Measurements from ENCODE around the gene CDK7. TPM values are rescaled to one million over a fixed set of nuclear protein-coding genes. Genes with fewer than 3 reads are reported as not detected.

Gene CDK7
- total RNA-seq, 1 experiment from 2014 or later = 47.1 TPM

DNA sequence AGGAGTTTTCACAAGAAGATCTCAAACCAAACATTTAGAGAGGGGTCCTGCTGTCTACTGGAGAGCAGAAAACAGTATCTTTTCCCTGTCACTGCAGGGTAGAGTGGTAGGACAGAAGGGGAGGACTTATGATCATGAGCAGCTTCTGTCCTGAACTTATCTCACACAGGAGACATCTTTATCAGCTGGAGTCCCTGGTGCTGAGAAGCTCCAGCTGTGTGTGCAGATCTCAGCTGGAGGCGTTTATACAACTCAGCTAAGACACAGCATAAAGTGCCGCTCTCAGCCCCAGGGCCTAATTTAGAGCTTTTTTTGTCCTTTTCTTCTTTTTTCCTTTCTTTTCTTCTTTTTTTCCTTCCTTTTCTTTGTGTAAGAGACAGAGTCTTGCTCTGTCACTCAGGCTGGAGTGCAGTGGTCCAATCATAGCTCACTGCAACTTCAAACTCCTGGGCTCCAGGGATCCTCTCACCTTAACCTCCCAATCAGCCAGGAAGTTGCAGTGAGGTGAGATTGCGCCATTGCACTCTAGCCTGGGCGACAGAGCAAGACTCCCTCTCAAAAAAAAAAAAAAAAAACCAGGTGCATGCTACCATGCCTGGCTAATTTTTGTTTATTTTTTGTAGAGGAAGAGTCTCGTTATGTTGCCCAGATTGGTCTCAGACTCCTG lies 66.0 kb downstream of the CDK7 start:
- H3K36me3 ChIP-seq (ENCODE audit: insufficient read depth, low read length) = 0 out of 2 replicates have a peak, but pooled peaks cover under 1% of the 10 kb centered on the region
- no peaks in the 10 kb centered on the region for H3K27me3 ChIP-seq (ENCODE audit: low read length)
- no peak overlapping the region for H3K4me2 ChIP-seq (ENCODE audit: low read depth, low read length, poor library complexity, severe bottlenecking)
- DNase-seq = no peak
- H4K20me1 ChIP-seq (ENCODE audit: insufficient read depth, low read depth, low read length) = no peaks in the 10 kb centered on the region
- no peak overlapping the region for H3K9ac ChIP-seq (ENCODE audit: low read length)
- H2AFZ ChIP-seq (ENCODE audit: low read length) = no peak overlapping the region
- no peaks in the 10 kb centered on the region for H3K4me1 ChIP-seq (ENCODE audit: low read length)
- H3K9me3 ChIP-seq (ENCODE audit: low read length) = no peaks in the 10 kb centered on the region
- no peak overlapping the region for H3K4me3 ChIP-seq (ENCODE audit: low read length)
- no peaks in the 10 kb centered on the region for H3K9me2 ChIP-seq (replicated peaks; ENCODE audit: insufficient read depth, low read length)
- H3K79me2 ChIP-seq (ENCODE audit: low read length) = no peaks in the 10 kb centered on the region
- H3K27ac ChIP-seq (ENCODE audit: low read length) = no peak overlapping the region

DNA sequence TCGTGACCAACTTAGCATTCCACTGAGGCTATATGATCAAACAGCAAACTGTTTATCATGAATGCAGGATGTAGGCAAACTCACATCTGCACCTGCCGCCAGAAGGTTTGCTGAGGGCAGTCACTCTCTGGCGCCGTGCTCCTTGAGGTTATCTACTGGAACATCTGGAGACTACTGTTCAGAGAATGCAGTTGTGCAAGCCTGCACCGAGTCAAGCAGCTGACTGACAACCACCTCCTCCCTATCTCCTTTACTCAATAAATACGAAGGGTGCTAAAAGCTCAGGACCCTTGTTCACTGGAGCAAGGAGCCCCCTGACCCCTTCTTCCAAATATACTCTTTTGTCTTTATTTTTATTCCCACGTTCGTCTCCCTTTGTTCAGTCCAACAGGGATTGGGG lies 70.8 kb downstream of the CDK7 start:
- no peaks in the 10 kb centered on the region for H3K9me2 ChIP-seq (replicated peaks; ENCODE audit: insufficient read depth, low read length)
- no peak overlapping the region for H3K4me3 ChIP-seq (ENCODE audit: low read length)
- H3K79me2 ChIP-seq (ENCODE audit: low read length) = no peaks in the 10 kb centered on the region
- no peak for DNase-seq
- H3K27me3 ChIP-seq (ENCODE audit: low read length) = no peaks in the 10 kb centered on the region
- no peak overlapping the region for H3K4me2 ChIP-seq (ENCODE audit: low read depth, low read length, poor library complexity, severe bottlenecking)
- H4K20me1 ChIP-seq (ENCODE audit: insufficient read depth, low read depth, low read length) = no peaks in the 10 kb centered on the region
- no peaks in the 10 kb centered on the region for H3K9me3 ChIP-seq (ENCODE audit: low read length)
- H3K36me3 ChIP-seq (ENCODE audit: insufficient read depth, low read length) = peaks cover 23% of the 10 kb centered on the region
- H2AFZ ChIP-seq (ENCODE audit: low read length) = no peak overlapping the region
- H3K4me1 ChIP-seq (ENCODE audit: low read length) = no peaks in the 10 kb centered on the region
- no peak overlapping the region for H3K9ac ChIP-seq (ENCODE audit: low read length)
- H3K27ac ChIP-seq (ENCODE audit: low read length) = no peak overlapping the region

DNA sequence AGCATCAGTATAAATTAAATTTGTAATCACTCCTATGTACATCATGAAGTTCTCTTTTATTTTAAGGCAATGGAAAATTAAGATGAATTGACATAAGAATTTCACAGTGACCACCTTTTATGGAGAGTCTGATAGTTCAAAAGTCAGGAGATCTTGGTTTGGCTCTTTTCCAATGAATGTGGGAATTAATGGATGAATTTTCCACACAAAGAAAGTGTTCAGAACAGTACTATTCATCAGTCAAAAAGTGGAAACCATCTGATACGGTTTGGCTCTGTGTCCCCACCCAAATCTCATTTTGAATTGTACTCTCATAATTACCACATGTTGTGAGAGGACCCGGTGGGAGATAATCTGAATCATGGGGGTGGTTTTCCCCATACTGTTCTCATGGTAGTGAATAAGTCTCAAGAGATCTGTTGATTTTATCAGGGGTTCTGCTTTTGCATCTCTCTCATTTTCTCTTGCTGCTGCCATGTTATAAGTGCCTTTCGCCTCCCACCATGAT lies 73.4 kb downstream of the CDK7 start:
- Histone ChIP-seq H3K4me2 (ENCODE audit: low read depth, low read length, poor library complexity, severe bottlenecking) (no peak overlapping the region), H3K27me3 (ENCODE audit: low read length) (no peaks in the 10 kb centered on the region), H2AFZ (ENCODE audit: low read length) (no peak overlapping the region), H3K4me3 (ENCODE audit: low read length) (no peak overlapping the region), H3K9ac (ENCODE audit: low read length) (no peak overlapping the region), H4K20me1 (ENCODE audit: insufficient read depth, low read depth, low read length) (no peaks in the 10 kb centered on the region), H3K79me2 (ENCODE audit: low read length) (no peaks in the 10 kb centered on the region), H3K9me2 (replicated peaks; ENCODE audit: insufficient read depth, low read length) (no peaks in the 10 kb centered on the region), H3K36me3 (ENCODE audit: insufficient read depth, low read length) (peaks cover 28% of the 10 kb centered on the region), H3K4me1 (ENCODE audit: low read length) (no peaks in the 10 kb centered on the region; the same call in 1 of the 2 replicates), H3K27ac (ENCODE audit: low read length) (no peak overlapping the region), H3K9me3 (ENCODE audit: low read length) (no peaks in the 10 kb centered on the region)
- no peak for DNase-seq

DNA sequence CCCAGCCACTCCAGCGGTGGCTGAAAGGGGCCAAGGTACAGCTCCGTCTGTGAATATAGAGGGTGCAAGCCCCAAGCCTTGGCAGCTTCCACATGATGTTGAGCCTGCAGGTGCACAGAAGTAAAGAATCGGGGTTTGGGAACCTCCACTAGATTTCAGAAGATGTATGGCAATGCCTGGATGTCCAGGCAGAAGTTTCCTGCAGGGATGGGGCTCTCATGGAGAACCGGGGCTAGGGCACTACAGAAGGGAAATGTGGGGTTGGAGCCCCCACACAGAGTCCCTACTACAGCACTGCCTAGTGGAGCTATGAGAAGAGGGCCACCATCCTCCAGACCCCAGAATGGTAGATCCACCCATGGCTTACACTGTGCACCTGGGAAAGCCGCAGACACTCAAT lies 74.7 kb downstream of the CDK7 start:
- Histone ChIP-seq H4K20me1 (ENCODE audit: insufficient read depth, low read depth, low read length) (no peaks in the 10 kb centered on the region), H3K4me3 (ENCODE audit: low read length) (no peak overlapping the region), H3K9me3 (ENCODE audit: low read length) (no peaks in the 10 kb centered on the region), H2AFZ (ENCODE audit: low read length) (no peak overlapping the region), H3K79me2 (ENCODE audit: low read length) (no peaks in the 10 kb centered on the region), H3K27ac (ENCODE audit: low read length) (no peak overlapping the region), H3K9ac (ENCODE audit: low read length) (no peak overlapping the region), H3K36me3 (ENCODE audit: insufficient read depth, low read length) (peaks cover 28% of the 10 kb centered on the region), H3K27me3 (ENCODE audit: low read length) (no peaks in the 10 kb centered on the region), H3K4me2 (ENCODE audit: low read depth, low read length, poor library complexity, severe bottlenecking) (no peak overlapping the region), H3K4me1 (ENCODE audit: low read length) (no peaks in the 10 kb centered on the region; the same call in 1 of the 2 replicates), H3K9me2 (replicated peaks; ENCODE audit: insufficient read depth, low read length) (no peaks in the 10 kb centered on the region)
- DNase-seq = no peak

DNA sequence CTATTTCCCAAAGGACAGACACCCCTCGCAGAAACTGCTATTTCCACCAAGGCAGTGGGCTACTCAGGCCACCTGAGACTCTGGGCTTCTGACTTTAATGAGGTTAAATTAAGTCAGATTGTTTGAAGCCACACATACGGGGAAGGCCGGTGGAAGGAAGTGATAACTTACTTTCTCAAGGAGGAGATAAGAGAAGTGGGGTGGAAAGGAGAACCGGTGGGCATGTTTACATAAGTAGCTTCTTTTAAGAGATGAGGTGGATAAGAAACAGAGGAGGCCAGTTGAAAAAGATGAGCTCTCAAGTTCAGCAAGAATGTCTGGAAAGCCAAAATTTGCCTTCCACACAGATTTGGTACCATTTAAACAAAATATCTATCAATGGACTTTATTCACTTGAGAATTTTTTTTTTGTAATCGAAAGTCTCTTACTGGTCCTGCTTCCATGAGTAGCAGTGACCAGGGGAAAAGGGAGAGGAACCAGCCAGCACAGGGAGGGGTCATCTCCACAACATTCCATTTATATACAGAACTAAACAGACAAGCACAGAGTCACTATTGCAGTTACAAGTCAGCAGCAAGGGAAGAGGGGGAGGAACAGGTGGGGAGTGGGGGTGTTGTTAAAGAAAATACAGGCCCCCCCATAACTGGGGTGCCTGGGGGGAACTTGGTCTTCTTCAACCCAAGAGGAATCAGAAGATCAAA lies 77.9 kb downstream of the CDK7 start:
- no peaks in the 10 kb centered on the region for H3K9me2 ChIP-seq (replicated peaks; ENCODE audit: insufficient read depth, low read length)
- H3K36me3 ChIP-seq (ENCODE audit: insufficient read depth, low read length) = peaks cover 19% of the 10 kb centered on the region
- H3K4me3 ChIP-seq (ENCODE audit: low read length) = no peak overlapping the region
- no peaks in the 10 kb centered on the region for H3K9me3 ChIP-seq (ENCODE audit: low read length)
- no peak overlapping the region for H3K9ac ChIP-seq (ENCODE audit: low read length)
- DNase-seq = no peak
- H4K20me1 ChIP-seq (ENCODE audit: insufficient read depth, low read depth, low read length) = no peaks in the 10 kb centered on the region
- no peak overlapping the region for H3K4me2 ChIP-seq (ENCODE audit: low read depth, low read length, poor library complexity, severe bottlenecking)
- no peak overlapping the region for H3K27ac ChIP-seq (ENCODE audit: low read length)
- no peaks in the 10 kb centered on the region for H3K27me3 ChIP-seq (ENCODE audit: low read length)
- no peaks in the 10 kb centered on the region; the same call in 1 of the 2 replicates for H3K4me1 ChIP-seq (ENCODE audit: low read length)
- no peaks in the 10 kb centered on the region for H3K79me2 ChIP-seq (ENCODE audit: low read length)
- no peak overlapping the region for H2AFZ ChIP-seq (ENCODE audit: low read length)

DNA sequence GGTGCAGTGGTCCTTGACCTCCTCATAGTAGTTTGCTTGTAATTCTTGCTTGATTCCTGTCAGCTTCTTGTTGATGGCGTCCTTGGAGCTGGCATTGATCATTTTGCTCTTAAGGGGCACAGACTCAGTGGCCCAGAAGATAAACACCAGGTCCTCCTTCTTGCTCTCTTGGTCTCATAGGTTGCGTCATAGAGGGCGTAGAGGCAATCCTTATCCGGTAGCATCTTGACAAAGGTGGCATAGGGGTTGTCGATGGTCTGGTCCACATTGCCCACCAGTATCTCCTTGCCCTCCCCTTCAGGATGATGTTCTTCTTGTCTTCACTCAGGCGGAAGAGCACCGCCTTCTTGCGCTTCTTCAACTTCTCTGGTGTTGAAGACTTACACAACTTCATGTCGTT lies 78.7 kb downstream of the CDK7 start:
- H4K20me1 ChIP-seq (ENCODE audit: insufficient read depth, low read depth, low read length) = no peaks in the 10 kb centered on the region
- peaks cover 17% of the 10 kb centered on the region for H3K36me3 ChIP-seq (ENCODE audit: insufficient read depth, low read length)
- H2AFZ ChIP-seq (ENCODE audit: low read length) = no peak overlapping the region
- no peak overlapping the region for H3K27ac ChIP-seq (ENCODE audit: low read length)
- no peak overlapping the region for H3K4me2 ChIP-seq (ENCODE audit: low read depth, low read length, poor library complexity, severe bottlenecking)
- DNase-seq = no peak
- no peaks in the 10 kb centered on the region for H3K9me2 ChIP-seq (replicated peaks; ENCODE audit: insufficient read depth, low read length)
- H3K4me1 ChIP-seq (ENCODE audit: low read length) = no peaks in the 10 kb centered on the region; the same call in 1 of the 2 replicates
- no peaks in the 10 kb centered on the region for H3K9me3 ChIP-seq (ENCODE audit: low read length)
- H3K4me3 ChIP-seq (ENCODE audit: low read length) = no peak overlapping the region
- no peaks in the 10 kb centered on the region for H3K27me3 ChIP-seq (ENCODE audit: low read length)
- H3K9ac ChIP-seq (ENCODE audit: low read length) = no peak overlapping the region
- no peaks in the 10 kb centered on the region for H3K79me2 ChIP-seq (ENCODE audit: low read length)

DNA sequence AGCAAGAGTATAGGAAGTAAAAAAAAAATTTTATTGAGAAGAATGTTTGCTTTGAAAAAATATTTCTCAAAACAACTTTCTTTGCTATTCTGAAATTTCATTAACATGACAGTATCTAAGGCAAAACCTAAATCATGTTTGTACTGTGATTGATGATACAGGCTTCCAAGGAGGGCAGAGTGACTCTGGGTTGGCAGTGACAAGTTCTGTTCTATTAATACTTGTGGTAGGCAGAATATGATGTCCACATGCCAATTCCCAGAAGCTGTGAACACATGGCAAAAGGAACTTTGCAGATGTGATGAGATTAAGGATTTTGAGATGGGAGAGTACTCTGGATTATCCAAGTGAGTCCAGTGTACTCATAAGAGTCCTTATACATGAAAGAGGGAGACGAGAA lies 81.3 kb downstream of the CDK7 start:
- no peaks in the 10 kb centered on the region for H3K79me2 ChIP-seq (ENCODE audit: low read length)
- H3K4me1 ChIP-seq (ENCODE audit: low read length) = no peaks in the 10 kb centered on the region; the same call in 1 of the 2 replicates
- no peaks in the 10 kb centered on the region for H3K27me3 ChIP-seq (ENCODE audit: low read length)
- H3K4me3 ChIP-seq (ENCODE audit: low read length) = no peak overlapping the region
- no peak overlapping the region for H3K4me2 ChIP-seq (ENCODE audit: low read depth, low read length, poor library complexity, severe bottlenecking)
- no peak for DNase-seq
- no peaks in the 10 kb centered on the region for H4K20me1 ChIP-seq (ENCODE audit: insufficient read depth, low read depth, low read length)
- no peaks in the 10 kb centered on the region for H3K9me2 ChIP-seq (replicated peaks; ENCODE audit: insufficient read depth, low read length)
- H3K9ac ChIP-seq (ENCODE audit: low read length) = no peak overlapping the region
- peaks cover 6% of the 10 kb centered on the region for H3K36me3 ChIP-seq (ENCODE audit: insufficient read depth, low read length)
- H3K9me3 ChIP-seq (ENCODE audit: low read length) = no peaks in the 10 kb centered on the region
- no peak overlapping the region for H2AFZ ChIP-seq (ENCODE audit: low read length)
- no peak overlapping the region for H3K27ac ChIP-seq (ENCODE audit: low read length)

DNA sequence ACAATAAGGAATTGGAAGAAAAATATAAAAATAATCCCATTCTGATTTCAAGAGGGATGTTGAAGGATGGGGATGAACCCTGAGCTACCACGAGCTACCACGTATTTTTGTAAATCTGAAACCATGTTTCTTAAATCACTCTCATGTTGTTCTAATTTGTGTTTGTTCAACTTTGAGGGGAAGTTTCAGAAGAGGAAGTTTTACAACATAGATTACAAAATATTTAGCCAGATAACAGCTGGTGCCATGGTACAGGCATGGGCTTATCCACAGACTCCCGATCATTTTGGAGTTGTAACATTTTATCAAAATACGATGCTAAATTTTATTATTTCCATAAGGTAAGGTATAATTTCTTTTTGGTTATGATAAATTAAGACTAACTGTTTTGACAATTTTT lies 82.7 kb downstream of the CDK7 start:
- Histone ChIP-seq H3K79me2 (ENCODE audit: low read length) (no peaks in the 10 kb centered on the region), H4K20me1 (ENCODE audit: insufficient read depth, low read depth, low read length) (no peaks in the 10 kb centered on the region), H3K4me3 (ENCODE audit: low read length) (no peak overlapping the region), H3K36me3 (ENCODE audit: insufficient read depth, low read length) (peaks cover 6% of the 10 kb centered on the region), H3K27ac (ENCODE audit: low read length) (no peak overlapping the region), H3K9me3 (ENCODE audit: low read length) (no peaks in the 10 kb centered on the region), H2AFZ (ENCODE audit: low read length) (no peak overlapping the region), H3K4me1 (ENCODE audit: low read length) (no peaks in the 10 kb centered on the region; the same call in 1 of the 2 replicates), H3K9me2 (replicated peaks; ENCODE audit: insufficient read depth, low read length) (no peaks in the 10 kb centered on the region), H3K4me2 (ENCODE audit: low read depth, low read length, poor library complexity, severe bottlenecking) (no peak overlapping the region), H3K9ac (ENCODE audit: low read length) (no peak overlapping the region), H3K27me3 (ENCODE audit: low read length) (no peaks in the 10 kb centered on the region)
- DNase-seq = no peak
